DOHH2 (cell line): ENCODE results near the gene RAB20.

Experiments used
- CTCF ChIP-seq: fragments of 200-600 bp; sonication (generic); IDR thresholded peaks from one replicate; pipeline ENCODE4 v1.5.1; 2014; ENCODE audit warnings: antibody characterized with exemption, mild to moderate bottlenecking, low read depth, low read length; ENCODE audit not compliant: poor library complexity, severe bottlenecking
- EZH2phosphoT487 ChIP-seq: fragments of 200-600 bp; sonication (generic); IDR thresholded peaks from 2 replicates; pipeline ENCODE4 v1.6.1; 2017; ENCODE audit warnings: borderline replicate concordance, mild to moderate bottlenecking, antibody characterized with exemption, low read length, moderate library complexity, mixed read lengths

- TF ChIP-seq CTCF: no peak
- TF ChIP-seq EZH2phosphoT487: no peak
These were observed 42.0 kb downstream of the RAB20 start for GRCh38 chr13:110519506-110519905.
